ENCODE results near the gene MYH14.
"Not testable (repeated sequence)": the region's sequence is repeated elsewhere in the genome, so short reads cannot be mapped to it uniquely, and the experiment has no call there.

Gene MYH14

DNA sequence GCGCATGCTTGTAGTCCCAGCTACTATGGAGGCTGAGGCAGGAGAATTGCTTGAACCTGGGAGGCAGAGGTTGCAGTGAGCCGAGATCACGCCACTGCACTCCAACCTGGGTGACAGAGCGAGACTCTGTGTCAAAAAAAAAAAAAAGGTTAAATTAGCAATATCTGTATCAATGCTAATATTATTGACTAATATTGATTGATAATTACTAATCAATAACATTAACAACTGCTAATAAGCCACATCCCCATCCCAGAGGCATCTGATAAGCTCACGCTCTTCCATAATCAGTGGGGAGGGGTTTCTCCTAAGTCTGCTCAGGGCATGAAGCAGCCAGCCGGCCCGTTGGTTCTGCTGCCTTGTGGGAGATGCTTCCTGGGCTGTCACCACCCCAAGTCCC, 24.7 kb downstream of the MYH14 start:
- DNase-seq = not testable (repeated sequence)

DNA sequence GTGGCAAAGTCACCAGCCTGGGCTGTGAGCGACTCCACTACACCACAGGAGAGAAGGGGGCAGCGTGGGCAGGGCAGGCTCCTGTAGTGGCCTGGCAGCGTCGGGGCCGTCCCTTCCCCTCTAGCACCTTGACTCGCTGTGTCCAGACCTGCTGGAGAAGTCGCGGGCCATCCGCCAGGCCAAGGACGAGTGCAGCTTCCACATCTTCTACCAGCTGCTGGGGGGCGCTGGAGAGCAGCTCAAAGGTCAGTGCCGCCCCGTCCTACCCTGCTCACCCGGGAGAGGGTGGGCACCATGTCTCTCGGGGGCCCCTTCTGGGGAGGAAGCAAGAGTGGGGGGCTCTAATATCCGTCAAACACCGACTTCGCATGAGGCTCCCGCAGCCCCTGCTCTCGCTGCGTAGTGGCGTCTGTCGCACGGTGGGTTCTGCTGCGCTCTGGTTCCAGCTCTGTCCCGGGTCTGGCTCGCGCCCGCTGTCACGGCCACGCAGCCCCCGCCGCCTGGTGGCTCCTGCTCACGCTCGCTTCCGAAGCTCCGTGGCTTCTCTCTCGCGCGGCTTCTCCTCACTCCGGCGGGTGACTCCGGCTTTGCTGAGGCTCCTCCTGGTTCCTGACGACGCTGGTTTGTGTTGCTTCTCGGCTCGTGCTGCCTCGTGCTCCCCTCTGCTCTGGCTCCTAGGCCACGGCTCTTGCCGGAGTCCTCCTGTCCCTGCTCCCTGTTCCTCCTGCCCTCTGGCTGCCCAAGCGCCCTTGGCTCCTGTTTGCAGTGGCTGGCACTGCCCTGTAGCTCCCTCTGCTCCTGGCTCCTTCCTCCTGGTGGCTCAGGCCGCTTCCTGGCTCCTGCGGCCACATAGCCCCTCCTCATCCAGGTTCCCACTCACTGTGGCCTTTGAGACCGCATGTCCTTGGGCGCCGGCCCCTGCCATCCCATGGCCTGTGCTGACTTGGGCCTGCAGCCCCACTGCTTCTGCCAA, 27.2 kb downstream of the MYH14 start:
- no peak for DNase-seq

DNA sequence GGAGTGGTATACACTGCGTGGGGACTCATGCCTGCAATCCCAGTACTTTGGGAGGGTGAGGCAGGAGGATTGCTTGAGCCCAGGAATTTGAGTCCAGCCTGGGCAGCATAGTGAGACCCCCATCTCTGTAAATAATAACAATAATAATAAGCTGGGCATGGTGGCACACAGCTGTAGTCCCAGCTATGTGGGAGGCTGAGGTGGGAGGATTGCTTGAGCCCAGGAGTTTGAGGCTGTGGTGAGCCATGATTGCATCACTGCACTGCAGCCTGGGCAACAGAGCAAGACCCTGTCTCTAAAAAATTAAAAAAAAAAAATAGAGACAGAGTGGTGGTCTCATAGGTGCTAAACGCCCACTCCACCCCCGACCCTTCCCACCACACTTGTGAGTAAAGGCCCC, 28.0 kb downstream of the MYH14 start:
- DNase-seq = not testable (repeated sequence)

DNA sequence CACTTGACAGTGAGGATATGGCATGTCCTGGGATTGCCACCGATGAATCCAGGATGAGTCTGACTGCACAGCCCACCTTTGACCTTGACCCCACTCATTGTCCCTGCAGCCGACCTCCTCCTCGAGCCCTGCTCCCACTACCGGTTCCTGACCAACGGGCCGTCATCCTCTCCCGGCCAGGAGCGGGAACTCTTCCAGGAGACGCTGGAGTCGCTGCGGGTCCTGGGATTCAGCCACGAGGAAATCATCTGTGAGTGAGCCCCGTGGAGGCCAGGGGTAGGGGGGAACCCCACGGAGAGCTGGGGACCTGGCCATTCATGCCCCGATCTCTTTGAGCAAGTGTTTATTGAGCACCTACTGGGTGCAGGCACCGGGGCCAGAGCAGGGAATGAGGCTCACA, 28.4 kb downstream of the MYH14 start:
- DNase-seq = no peak

DNA sequence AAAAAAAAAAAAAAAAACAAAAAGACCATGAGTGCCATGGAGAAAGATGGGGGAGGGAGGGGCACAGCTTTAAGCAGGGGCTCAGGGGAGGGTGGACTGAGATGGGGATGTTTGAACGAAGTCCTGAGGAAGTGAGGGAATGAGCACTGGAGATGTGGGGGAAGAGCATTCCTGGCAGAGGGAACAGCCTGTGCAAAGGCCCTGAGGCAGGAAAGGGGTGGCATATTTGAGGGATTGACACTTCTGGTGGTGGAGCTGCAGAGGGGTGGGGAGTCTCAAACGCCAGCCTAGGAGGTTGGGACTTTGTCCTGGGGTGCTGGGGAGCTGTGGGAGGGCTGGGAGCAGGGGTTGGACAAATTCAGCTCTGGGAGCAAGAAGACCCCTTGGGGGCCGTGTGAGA, 29.2 kb downstream of the MYH14 start:
- no peak for DNase-seq

DNA sequence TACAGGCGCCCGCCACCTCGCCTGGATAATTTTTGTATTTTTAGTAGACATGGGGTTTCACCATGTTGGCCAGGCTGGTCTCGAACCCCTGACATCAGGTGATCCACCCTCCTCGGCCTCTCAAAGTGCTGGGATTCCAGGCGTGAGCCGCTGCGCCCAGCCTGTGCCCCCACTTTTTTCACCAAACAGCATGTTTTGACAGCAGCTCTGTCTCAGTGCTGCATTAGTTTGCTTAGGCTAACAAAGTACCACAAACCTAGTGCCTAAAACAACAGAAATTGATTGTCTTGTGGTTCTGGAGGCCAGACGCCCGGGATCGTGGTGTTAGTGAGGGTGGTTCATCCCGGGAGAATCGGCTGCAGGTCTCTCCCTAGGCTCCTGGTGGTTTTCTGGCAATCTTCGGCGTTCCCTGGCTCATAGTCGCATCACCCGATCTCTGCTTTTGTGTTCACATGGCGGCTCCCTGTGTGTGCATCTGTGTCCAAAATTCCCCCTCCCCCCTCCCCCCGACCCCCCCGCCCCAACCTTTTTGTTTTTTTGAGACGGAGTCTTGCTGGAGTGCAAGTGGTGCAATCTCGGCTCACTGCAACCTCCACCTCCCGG, 30.0 kb downstream of the MYH14 start:
- DNase-seq = no peak

DNA sequence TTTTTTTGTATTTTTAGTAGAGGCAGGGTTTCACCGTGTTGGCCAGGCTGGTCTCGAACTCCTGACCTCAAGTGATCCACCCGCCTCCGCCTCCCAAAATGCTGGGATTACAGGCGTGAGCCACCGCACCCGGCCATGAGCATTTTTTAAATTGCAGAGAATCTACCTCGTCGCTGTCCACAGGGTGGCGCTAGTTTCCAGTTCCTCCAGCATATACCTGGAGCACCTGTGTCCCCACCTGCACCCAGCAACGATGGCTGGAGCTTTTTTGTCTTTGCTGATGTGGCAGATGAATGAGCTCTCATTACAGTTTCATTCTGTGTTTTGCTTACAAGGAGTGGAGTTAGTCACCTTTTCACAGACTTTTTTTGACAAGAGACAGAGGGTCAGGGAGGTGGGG, 34.1 kb downstream of the MYH14 start:
- DNase-seq = peak in 1 of 4 experiments; percentile 10

DNA sequence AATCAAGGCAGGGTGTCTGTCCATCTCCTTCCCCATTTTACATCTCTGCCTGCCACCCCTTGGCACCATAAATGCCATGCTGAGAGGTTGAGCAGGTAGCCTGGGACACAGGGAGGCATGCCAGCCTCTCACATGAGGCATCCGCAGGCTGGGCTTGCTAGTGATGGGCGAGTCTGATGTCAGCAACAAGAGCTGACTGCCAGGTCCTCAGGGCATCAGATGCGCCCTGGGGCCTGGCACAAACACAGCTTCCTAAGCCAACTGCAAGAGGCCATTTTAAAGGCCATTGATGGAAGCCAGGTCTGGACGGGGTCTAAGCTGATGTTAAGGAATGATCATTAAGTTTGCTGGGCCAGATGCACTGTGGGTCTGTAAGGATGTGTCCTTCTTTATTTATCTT, 34.6 kb downstream of the MYH14 start:
- DNase-seq = no peak

DNA sequence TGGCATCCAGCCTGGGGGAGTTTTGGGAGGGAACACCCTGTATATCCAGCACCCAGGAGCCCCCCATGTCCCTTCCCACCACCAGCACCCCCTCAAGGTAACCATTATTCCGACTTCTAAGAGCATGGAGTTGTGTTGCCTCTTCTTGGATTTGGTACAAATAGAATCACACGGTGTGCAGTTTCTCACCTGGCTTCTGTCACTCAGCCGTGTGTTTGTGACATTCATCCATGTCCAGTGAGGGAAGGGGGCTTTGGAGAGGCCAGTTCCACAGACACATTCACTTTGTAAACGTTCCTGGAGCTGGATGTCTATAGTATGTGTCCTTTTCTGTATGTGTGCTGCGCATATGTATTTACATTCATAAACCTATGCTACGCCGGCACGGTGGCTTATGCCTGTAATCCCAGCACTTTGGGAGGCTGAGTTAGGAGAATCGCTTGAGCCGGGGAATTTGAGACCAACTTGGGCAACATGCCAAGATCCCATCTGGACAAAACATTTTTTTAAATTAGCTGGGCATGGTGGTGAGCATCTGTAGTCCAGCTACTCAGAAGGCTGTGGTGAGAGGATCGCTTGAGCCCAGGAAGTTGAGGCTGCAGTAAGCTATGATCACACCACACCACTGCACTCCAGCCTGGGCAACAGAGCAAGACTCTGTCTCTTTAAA, 36.6 kb downstream of the MYH14 start:
- no peak for DNase-seq

DNA sequence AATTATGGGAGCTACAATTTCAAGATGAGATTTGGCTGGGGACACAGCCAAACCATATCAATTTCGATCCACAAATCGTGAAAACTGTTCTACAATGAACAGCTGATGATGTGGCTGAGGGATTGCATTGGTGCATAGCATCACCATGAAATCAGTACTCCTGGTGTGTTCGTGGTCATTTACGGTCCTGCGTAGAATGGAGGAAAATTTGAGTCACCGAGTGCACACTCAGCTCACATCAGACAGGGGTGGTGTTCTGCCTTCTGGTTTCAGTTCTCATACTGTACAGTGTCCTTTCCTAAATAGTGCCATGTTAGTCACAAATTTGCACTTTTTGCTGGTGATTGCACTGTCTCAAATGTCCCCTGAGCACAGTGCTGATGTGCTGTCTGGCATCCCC, 39.2 kb downstream of the MYH14 start:
- peak in 2 of 4 experiments; percentile 11 to 16 for DNase-seq

DNA sequence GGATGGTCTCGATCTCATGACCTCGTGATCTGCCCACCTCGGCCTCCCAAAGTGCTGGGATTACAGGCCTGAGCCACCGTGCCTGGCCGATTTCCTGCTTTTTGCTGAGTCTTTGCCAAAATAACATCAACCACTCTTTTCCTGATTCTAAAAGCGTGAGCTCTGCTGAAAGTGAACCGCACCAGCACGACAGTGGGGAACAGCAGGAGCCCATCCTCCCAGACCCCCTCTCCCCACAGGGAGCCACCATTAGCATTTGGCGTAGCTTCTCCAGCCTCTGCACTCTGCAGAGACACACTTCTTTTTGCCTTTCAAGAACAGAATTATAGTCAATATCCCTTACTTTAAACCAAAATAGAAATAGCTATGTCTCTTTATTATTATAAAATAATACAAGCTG, 41.3 kb downstream of the MYH14 start:
- no peak for DNase-seq

DNA sequence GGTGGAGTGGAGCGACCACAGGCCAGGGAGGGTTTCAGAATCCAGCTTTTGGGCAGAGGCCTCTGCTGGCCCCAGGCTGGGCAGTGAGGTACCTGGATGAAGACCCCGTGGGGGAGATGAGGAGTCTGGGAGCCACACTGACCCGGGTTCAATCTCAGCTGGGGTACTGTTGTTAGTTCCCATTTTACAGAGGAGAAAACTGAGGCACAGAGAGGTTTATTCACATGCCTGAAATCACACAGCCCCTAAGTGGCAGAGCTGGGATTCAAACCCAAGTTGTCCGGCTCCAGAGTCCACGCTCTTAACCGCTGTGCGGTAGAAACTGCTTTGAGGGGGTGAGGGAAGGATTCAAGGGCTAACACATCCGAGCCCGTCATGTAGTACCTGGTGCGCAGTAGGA, 45.0 kb downstream of the MYH14 start:
- no peak for DNase-seq

DNA sequence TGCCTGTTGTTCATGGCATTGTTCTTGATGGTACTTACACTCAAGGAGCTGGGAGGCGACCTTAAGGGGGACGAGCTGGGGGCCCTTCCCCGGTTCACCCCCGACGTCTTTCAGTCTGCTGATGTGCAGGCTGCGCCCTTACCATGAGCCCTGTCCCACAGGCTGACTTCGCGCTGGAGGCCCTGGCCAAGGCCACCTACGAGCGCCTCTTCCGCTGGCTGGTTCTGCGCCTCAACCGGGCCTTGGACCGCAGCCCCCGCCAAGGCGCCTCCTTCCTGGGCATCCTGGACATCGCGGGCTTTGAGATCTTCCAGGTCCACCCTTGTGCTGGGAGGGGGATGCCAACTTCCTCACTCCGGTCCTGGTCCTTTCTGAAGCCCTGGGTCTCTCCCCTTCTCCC, 45.4 kb downstream of the MYH14 start:
- no peak for DNase-seq

DNA sequence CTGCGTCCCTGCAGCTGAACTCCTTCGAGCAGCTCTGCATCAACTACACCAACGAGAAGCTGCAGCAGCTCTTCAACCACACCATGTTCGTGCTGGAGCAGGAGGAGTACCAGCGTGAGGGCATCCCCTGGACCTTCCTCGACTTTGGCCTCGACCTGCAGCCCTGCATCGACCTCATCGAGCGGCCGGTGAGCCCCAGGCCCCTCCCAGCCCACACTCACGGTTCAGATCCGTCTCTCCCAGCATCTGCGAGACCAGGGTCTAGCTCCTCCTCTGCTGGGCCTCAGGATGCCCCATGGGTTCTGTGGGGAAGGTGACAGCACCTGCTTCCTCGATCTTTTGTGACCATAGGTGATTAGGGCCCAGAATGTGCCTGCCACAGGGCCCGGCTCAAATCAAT, 46.2 kb downstream of the MYH14 start:
- DNase-seq = no peak

DNA sequence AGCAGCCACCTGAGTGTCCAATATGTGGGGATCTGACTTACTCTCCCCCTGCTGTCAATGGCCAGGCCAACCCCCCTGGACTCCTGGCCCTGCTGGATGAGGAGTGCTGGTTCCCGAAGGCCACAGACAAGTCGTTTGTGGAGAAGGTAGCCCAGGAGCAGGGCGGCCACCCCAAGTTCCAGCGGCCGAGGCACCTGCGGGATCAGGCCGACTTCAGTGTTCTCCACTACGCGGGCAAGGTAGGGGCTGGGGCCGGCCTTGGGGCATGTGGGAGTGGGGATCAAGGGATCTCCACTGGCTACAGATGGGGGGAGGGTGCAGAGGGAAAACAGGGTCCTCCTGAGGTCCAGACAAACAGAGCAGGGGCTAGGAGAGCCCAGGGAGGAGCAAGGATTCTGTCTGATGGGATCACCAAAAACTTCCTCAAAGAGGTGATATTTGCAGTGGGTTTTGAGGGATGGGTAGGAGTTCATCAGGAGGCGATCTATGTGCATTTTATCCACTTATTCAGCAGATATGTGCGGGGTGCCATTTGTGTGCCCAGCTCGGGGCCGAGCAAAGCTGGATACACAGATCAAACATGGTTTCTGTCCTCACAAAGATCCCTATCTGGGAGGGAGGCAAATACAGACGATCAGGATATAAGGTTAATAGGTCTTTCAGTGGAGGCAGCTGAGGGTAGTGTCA, 47.2 kb downstream of the MYH14 start:
- DNase-seq = no peak

DNA sequence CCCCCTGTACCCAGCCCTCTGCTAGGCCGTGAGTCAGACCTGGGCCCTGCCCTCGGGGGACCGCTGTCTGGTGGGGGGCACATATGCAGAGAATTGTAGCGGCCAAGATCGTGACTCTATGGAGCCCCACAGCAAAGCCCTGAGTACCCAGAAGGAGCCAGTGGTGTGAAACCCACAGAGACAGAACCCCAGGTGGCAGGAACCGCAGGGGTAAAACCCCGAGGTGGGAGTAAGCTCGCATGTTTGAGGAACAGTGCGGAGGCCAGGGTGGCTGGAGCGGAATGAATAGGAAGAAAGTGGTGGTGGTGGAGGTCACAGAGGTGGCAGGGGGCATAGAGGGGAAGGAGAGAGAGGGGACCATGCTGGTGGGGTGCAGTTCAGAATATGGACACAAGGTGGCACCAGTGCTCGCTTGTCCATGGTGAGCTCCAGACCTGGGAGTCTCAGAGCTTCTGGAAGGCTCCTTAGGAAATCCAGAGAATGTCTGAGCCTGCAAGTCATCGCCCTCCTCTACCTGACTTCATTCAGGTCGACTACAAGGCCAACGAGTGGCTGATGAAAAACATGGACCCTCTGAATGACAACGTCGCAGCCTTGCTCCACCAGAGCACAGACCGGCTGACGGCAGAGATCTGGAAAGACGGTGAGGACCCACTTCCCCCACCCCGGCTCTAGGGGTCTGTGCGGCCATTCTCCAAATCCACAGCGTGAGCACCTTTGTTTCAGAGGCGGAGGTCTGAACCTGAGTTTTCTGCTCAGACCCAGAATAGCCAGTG, 48.9 kb downstream of the MYH14 start:
- peak; percentile 35 to 63 (median 50) for DNase-seq

DNA sequence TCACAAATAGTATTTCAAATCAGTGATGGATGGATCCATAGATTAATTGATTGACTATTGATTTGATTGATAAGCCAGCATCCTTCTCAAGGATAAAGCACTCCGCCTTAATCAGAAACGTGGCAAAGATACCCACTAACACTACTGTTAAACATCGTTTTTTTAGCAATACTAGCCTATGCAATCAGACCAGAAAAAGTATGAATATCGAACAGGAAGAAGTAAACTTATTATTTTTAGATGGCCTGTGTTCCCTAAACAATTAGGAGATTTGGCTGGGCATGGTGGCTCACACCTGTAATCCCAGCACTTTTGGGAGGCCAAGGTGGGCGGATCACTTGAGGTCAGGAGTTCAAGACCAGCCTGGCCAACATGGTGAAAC, 49.5 kb downstream of the MYH14 start:
- no peak for DNase-seq

DNA sequence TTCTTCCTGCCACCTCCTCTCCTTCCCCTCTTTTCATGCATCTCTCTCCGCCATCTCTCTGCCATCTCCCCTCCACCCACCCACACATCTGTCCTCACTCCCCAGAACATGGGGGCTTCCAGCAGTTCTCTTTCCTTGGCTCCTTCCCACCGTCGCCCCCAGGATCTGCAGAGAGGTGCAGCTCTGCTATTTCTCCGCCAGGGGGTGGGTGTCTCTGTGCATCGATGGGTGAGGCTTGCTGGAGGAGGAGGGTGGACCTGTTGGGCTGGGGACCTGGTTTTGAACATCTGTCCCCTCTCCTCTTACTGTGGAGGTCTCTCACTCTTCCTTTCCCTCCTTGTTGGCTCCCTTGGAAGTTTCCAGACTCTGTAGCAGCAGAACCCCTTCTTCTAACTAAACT, 51.7 kb downstream of the MYH14 start:
- no peak for DNase-seq

DNA sequence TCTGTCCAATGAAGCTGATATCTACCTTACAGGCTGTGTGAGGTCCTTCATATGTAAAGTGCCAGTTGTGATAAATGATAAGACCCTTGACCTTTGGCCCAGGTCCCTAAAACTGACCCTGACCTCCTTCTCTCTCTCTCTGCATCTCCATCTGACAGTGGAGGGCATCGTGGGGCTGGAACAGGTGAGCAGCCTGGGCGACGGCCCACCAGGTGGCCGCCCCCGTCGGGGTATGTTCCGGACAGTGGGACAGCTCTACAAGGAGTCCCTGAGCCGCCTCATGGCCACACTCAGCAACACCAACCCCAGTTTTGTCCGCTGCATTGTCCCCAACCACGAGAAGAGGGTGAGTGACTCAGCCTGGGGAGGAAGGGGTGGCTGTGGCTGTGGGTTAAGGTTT, 53.7 kb downstream of the MYH14 start:
- DNase-seq = no peak

DNA sequence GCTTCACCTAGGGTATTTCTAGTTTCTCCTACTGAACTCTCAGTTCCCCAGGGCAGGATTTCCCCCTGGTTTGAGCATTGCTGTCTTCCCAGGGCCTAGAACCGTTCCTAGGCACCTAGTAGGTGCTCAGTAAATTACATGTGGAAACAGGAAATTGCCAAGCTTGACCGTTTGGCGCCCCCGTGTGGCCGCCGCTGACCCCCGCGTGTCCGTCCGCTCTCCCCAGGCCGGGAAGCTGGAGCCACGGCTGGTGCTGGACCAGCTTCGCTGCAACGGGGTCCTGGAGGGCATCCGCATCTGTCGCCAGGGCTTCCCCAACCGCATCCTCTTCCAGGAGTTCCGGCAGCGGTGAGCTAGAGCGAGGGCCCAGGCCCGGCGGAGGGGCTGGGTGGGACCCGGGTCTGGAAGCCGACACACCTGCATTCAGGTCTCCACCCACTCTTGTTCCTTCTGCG, 55.5 kb downstream of the MYH14 start:
- DNase-seq = peak; percentile 27 to 75 (median 50)

DNA sequence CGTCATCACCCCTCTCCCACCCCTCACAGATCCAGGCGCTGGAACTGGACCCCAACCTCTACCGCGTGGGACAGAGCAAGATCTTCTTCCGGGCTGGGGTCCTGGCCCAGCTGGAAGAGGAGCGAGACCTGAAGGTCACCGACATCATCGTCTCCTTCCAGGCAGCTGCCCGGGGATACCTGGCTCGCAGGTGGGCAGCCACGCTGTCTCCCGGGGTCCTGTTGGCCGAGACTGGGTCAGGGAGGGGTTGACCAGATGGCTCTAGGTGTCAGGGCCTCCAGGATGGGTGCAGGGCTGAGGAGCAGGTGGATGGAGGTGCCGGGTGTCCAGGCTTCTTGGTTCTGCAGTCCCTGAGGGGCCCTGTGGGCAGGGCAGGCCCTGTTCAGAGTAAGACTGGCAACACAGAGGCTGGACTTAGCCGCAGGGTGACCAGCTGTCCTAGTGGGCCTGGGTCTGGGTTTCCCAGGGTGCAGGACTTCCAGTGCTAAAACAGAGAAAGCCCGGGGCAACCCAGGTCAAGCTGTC, 58.1 kb downstream of the MYH14 start:
- no peak for DNase-seq

DNA sequence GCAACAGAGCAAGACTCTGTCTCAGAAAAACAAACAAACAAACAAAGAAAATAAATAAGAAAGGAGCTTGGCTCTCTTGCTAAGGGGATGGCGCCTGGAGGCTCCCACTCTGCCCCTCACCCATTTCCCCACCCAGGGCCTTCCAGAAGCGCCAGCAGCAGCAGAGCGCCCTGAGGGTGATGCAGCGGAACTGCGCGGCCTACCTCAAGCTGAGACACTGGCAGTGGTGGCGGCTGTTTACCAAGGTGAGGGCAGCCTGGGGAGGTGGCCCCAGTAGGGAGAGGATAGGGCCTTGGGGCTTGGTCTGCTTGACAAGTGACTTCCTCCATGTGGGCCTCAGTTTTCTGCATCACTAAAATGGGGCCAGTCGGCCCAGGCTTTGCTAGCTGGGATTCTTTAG, 59.8 kb downstream of the MYH14 start:
- no peak for DNase-seq
